Mammary epithelial cell (primary cell): ENCODE data around the gene EXOC3.

ENCODE experiments used
- EZH2 ChIP-seq: IDR thresholded peaks from 2 replicates; pipeline ENCODE4 v1.6.1; 2012; ENCODE audit warnings: low read length, inconsistent platforms, borderline replicate concordance
- TF ChIP-seq, protein P1 (sequence below), 2 donors: IDR thresholded peaks in 1 of 2; conservative IDR thresholded peaks in 1 of 2; 2 replicates each; pipeline ENCODE4 v1.5.1; 2011 to 2012; ENCODE audit warnings: inconsistent platforms in 2 of 2, low read length in 2 of 2, mild to moderate bottlenecking in 2 of 2, control low read depth in 1 of 2, low read depth in 1 of 2; ENCODE audit not compliant: insufficient read depth in 1 of 2; ENCODE audit errors: extremely low read depth in 1 of 2

DNA sequence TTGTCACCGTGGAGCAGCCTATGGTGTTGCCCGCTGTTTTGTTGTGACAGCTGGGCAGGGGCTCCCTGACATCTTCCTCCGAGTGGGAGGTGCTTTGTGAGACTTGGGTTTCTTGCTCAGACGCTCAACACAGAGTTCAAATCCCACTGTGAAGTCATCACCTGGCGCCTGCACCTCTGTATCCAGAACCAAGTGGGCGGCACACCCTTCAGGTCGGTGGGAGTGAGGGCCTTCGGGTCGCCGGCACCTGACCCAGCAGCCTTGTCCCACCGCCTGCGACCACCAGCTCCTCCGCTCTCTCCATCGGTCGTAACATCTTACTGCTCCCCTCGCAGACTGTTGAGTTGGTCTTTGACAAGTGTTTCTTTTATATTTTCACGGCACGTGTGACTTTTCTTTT lies 37.6 kb upstream of the EXOC3 start:
- TF ChIP-seq, protein P1, sequence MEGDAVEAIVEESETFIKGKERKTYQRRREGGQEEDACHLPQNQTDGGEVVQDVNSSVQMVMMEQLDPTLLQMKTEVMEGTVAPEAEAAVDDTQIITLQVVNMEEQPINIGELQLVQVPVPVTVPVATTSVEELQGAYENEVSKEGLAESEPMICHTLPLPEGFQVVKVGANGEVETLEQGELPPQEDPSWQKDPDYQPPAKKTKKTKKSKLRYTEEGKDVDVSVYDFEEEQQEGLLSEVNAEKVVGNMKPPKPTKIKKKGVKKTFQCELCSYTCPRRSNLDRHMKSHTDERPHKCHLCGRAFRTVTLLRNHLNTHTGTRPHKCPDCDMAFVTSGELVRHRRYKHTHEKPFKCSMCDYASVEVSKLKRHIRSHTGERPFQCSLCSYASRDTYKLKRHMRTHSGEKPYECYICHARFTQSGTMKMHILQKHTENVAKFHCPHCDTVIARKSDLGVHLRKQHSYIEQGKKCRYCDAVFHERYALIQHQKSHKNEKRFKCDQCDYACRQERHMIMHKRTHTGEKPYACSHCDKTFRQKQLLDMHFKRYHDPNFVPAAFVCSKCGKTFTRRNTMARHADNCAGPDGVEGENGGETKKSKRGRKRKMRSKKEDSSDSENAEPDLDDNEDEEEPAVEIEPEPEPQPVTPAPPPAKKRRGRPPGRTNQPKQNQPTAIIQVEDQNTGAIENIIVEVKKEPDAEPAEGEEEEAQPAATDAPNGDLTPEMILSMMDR (conservative IDR thresholded peaks at IDR 0.05 in 1 of 2, IDR thresholded peaks at IDR 0.05 in 1 of 2; ENCODE audit: extremely low read depth in 1 of 2, insufficient read depth in 1 of 2, low read depth in 1 of 2, low read length in 2 of 2), result no peak
- TF ChIP-seq EZH2, result no peak
